ENCODE data around the gene TLE1.

Gene TLE1

DNA sequence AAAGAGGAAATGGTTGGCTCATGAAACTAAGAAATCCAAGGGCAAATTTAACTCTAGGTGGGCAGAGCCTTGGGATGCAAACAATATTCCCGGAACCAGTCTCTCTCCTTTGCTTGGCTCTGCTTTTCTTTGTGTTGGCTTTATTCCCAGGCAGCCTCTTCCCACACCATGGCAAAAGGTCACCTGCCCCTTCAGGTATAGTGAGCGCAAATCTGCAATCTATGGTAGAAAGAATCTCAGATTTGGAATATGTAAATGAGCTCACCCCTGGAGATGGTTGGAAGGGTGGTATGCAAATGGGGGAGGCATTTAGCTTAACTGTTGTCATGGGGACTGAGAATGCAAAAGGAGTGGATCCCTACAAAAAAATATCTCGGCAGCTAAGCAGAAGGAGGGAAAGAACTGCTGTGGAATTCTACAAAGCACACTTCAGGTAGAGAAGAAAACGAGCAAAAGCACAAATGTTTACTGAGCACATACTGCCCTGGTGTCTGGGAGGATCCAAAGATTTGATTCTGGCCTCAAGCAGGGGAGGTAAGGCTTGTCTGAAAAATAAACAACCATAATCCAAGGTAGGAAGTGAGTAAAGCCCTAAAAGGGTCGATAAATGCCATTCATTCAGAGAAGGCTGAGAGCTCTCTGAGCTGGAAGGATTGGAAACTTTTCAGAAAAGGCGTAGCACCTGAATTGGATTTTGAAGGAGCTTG, 139.7 kb downstream of the TLE1 start:
- no peak for DNase-seq (ENCODE audit: low read depth, low spot score)

DNA sequence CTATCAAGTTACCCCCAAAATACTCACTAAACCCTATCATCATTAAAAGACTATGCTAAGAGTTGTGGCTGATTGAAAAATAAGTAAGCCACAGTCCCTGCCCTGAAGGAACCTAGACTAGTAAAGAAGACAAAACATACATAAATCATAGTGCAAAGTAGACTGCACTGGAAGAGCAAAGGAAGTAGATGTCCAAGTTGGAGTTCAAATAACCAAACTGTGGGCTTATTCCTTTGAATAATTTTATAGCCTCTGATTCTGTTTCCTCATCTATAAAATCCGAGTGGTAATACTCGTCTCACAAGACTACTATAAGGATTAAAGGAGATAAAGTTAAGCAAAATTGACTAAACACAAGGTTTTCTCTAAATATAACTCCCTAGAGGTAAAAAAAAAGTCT, 140.4 kb downstream of the TLE1 start:
- DNase-seq (ENCODE audit: low read depth, low spot score), result no peak

DNA sequence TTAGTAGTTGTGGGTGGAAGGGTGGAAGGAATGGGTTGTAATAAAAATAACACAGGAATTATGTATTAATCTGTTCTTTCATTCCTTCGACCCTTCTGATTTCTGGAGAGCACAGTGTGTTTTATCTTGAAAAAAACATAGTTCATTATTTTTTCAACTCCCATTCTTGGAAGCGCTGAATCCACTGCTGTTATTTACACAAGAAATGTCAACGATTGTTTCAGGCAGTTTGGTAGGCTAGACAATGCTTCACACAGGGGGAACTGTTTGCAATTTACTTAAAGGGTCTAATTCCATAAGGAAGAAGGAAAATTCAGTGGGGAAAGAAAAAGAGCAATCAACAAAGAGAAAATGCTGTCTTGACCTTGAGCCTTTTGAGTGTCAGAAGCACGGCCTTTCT, 142.9 kb downstream of the TLE1 start:
- no peak for DNase-seq (ENCODE audit: low read depth, low spot score)

DNA sequence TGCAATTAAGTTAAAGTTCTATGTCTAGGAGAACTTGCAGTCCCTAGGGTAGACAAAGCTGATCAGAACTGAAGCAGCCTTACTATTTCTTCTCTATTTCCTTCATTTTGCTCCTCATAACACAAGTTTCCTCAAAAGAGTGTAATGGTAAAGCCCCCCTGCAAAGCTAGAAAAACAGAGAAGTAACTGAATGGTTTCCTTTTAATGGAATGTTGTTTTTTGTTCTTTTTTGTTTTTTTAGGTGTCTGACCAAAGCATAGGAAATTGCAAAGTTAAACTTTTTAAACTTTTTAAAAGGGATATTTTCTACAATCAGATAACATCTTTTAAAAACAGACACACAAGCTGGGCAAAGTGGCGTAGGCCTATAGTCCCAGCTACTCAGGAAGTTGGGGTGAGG, 145.7 kb downstream of the TLE1 start:
- no peak for DNase-seq (ENCODE audit: low read depth, low spot score)

DNA sequence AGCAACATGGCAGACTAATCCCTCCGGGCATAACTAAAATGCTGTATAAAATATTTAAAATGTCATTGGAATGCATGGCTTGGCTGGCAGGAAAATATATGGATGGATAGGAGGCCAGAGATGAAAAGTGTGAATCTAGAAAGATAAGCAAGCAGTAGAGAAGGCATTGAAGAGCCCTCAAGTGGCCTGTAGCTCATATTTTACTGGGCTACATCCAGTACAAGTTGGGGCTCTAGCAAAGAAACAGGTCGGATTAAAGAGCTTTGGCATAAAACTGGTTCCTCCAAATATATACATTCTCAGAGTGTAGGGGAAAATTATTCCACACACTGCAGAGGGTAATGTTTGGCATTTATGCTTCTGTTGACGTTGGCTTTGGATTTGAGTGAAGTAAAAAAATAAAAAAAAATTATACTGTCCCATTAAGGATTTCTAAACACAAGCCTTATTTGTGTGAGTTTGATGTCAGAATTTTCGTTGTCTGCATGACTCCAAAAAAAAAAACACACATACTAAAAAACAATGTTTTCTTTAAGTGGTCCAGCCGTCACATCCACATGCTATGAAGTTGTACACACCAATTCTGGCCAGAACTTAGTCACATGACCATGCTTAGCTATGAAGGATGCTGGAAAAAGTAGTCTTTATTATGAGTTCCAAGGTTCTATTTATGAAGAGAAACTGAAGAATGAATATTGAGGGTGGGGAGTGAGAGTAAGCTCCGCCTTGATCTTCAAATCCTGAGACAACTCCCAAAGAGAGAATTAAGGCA, 147.0 kb downstream of the TLE1 start:
- no peak for DNase-seq (ENCODE audit: low read depth, low spot score)

DNA sequence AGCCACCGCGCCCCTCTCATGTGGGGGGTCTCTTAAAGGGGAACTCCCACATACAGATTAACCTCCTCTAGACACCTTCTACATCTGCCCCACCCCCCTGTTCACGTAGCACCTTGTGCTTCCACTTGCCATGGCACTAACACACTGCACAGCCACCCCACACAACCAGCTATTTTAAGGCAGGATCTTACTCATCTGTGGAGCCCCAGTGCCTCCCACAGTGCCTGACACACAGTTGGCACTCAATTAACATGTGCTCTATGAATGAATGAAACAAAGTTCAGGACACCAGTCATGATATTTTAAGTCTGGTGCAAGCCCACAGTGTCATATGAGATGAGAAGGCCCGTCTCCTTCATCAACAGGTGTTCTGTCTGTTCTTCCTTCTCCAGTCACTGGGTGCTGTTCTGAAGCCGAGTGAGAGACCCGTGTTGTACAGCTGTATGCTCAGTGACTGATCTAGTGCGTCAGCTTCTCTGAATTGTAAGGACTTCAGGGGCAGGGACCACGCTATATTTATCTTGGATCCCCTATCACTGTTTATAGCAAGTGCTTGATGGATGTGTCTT, 149.1 kb downstream of the TLE1 start:
- no peak for DNase-seq (ENCODE audit: low read depth, low spot score)

DNA sequence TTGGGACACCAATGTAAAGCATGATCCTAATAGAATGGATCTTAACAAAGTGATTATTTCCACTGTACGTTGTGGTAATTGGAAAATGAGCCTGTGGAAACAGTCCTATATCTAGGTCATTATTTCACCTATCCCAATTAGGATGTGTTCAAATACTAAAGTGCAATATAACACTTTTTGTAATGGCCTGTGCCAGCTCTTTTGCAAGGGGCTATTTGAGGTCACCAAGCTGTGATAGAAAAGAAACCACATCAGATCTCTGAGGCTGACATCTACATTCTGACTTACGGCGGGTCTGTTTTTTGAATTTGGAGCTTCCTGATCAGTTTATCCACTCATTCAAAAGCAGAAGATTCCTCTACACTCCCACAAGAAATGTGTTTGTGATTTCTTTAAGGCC, 150.0 kb downstream of the TLE1 start:
- no peak for DNase-seq (ENCODE audit: low read depth, low spot score)

DNA sequence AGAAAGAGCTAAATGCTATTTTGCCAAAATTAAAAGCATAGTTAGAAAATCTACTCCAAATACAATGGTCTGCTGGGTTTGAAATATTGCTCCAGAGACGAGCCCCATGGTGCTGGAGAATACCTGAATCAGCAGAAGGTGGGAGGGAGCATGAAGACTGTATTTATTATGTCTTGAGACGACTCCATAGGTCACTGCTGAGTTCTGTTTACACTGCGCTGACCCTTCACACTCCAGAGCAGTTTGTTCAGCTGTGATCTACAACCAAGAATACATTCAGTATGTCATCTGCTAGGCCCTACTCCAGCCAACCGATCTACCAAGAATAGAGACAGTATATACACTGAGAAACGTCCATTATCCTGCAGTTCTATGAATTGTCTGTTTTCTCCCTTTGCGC, 150.5 kb downstream of the TLE1 start:
- DNase-seq (ENCODE audit: low read depth, low spot score), result no peak

DNA sequence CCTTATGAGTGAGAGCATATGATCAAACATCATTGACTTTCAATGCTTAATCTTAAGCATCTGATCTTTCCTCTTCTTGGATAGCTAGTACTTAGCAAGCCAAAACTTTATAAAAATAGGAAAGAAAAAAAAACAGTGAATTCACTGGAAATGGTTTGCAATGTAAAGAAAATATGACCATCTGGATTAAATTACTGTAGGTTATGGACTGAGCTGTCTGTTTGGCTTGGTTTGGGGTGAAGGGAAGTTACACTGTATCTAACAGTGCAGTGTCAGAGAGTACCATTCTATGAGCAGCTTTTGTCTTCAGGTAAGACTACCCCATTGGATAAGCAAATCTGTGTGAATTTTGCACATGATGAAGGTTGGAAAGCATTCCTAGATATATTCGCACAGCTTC, 151.4 kb downstream of the TLE1 start:
- no peak for DNase-seq (ENCODE audit: low read depth, low spot score)

DNA sequence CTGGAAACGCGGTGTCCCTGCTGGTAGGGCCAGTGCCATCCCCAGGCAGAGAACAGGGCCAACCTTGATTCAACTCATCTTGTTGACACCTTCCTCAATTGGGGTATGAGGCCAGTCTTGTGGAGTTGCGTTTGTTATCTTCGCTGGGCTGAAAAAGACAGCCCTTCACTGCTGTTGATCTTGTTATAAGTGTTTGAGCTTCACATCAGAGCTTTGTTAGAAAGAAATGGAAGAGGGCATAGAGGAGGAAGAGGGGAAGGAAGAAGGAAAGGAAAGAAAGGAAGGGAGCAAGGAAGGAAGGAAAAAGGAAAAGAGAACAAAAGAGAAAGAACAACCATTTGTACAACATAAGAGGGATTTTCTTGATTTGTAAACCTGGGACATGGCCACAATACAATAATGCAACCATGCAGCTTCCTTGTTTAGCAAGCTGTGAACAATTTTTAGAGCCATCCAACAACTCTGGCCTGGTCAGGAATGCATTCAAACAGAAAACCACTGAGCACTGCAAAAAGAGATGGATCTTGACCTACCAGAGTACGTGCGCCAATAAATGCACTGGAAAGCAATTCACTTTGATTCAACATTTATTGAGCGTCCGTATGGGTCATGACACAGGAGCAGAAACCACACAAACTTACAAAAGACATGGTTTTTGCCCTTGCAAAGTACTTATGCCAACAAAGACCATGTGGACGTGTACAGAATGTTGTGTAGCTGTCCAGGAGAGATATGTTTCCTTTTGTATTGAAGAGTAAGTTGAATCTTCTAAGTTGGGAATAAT, 152.9 kb downstream of the TLE1 start:
- no peak for DNase-seq (ENCODE audit: low read depth, low spot score)

DNA sequence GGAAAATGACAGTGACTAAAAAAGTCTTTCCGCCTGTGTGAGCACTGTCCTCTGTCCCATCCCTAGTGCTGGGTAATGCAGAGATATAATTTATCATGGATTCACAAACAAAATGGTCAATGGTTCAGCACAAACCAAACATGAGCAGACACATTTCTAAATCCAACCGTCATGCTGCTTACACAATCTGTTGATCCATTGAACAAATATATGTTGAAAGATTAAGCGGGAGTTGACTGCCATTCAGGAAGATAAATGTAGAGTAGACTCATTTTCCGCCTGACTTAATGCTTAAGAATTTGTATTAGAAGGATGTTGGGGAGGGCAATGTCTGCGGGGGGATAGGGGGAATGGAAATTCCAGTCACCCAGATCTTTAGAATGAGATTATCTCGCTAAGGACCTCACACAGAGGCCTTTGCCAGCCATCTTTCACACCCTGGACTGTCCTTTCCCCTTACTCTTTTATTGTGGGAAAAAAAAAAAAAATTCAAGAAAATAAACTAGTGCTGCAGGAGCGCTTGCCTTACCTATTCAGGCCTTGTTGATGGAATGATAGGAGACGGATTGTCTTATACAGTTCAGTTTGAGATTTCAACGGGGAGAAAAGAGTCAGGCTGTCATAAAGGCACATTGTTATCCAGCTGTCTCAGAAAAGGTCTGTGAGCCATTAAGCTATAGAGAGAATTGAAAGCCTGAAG, 153.7 kb downstream of the TLE1 start:
- DNase-seq (ENCODE audit: low read depth, low spot score), result no peak

DNA sequence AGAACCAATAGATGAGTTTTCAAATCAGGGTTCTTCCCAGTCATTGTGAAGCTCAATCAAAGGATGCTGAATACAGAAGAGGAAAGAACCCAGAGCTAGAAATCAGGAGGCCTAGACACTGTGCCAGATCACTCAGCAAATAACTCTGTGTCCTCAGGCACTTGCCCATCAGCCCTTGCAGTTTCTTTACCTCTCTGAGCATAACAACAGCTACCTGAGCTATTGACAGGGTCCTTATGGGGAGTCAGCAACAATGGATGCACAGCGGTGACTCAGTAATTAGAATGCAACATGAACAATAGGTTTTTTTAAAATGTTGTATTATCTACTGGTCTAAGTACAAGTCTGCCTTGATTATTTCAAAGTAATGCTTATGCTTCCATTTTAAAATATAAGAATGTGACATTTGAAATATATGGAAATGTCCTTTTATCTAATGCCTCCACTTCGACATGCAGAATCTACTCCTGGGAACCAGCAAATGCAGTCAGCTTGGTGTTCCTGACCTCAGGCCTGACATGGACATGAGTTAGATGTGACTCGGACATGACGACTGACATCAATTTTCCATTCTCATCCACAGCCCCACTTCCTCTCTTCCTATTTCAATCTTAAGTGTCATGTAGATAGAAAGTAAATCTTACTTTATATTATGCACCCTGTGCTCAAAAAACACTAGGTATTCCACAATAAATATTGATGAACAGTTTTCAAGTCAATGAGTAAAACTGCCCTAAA, 155.0 kb downstream of the TLE1 start:
- no peak for DNase-seq (ENCODE audit: low read depth, low spot score)

All from activated CD4-positive, CD25-positive, alpha-beta regulatory T cell treated with anti-CD3 and anti-CD28 coated beads, Interleukin-2, amount 50 U/mL, for 16 hours (primary cell).